HuH-7 (cell line): ENCODE data around the gene ETV5.
"Not testable (repeated sequence)": the region's sequence is repeated elsewhere in the genome, so short reads cannot be mapped to it uniquely, and the experiment has no call there.

Source experiments
- DNase-seq: peaks from one replicate; pipeline ENCODE4 v3.0.0; 2011; ENCODE audit warnings: low spot score

The ETV5 gene

GRCh38 chr3:186067360-186068242 lies 41.3 kb downstream of the ETV5 start:
- no peak for DNase-seq

GRCh38 chr3:186060222-186060621 lies 48.7 kb downstream of the ETV5 start:
- DNase-seq: no peak

GRCh38 chr3:186059192-186059591 lies 49.7 kb downstream of the ETV5 start:
- DNase-seq: no peak

GRCh38 chr3:186058225-186058624 lies 50.7 kb downstream of the ETV5 start:
- DNase-seq: no peak

GRCh38 chr3:186057594-186057993 lies 51.3 kb downstream of the ETV5 start:
- DNase-seq: no peak

- no peak for DNase-seq
These were observed 54.0 kb downstream of the ETV5 start for GRCh38 chr3:186054792-186055352.

GRCh38 chr3:186053954-186054791 lies 54.7 kb downstream of the ETV5 start:
- DNase-seq: no peak

GRCh38 chr3:186052096-186052840 lies 56.6 kb downstream of the ETV5 start:
- DNase-seq: no peak

GRCh38 chr3:186049001-186049400 lies 59.9 kb downstream of the ETV5 start:
- DNase-seq: no peak

GRCh38 chr3:186048119-186048518 lies 60.8 kb downstream of the ETV5 start:
- DNase-seq: no peak

- DNase-seq: no peak
These were observed 62.1 kb downstream of the ETV5 start for GRCh38 chr3:186046838-186047237.

- DNase-seq: no peak
These were observed 63.9 kb downstream of the ETV5 start for GRCh38 chr3:186044968-186045367.

- no peak for DNase-seq
These were observed 64.5 kb downstream of the ETV5 start for GRCh38 chr3:186044427-186044826.

- DNase-seq: no peak
These were observed 66.2 kb downstream of the ETV5 start for GRCh38 chr3:186042521-186043202.

GRCh38 chr3:186042036-186042435 lies 66.9 kb downstream of the ETV5 start:
- DNase-seq: no peak

GRCh38 chr3:186038360-186038759 lies 70.5 kb downstream of the ETV5 start:
- DNase-seq: no peak

- no peak for DNase-seq
These were observed 73.6 kb downstream of the ETV5 start for GRCh38 chr3:186035277-186035676.

- no peak for DNase-seq
These were observed 76.6 kb downstream of the ETV5 start for GRCh38 chr3:186032321-186032720.

GRCh38 chr3:186025993-186026392 lies 82.9 kb downstream of the ETV5 start:
- not testable (repeated sequence) for DNase-seq

GRCh38 chr3:186025161-186025560 lies 83.7 kb downstream of the ETV5 start:
- DNase-seq: no peak

- DNase-seq: no peak
These were observed 84.7 kb downstream of the ETV5 start for GRCh38 chr3:186024210-186024609.
